Measurements from ENCODE around the gene ASTL. TPM values are rescaled to one million over a fixed set of nuclear protein-coding genes. Genes with fewer than 3 reads are reported as not detected.
A peak's percentile ranks its signal among the peaks of the same experiment; 100 is the strongest.

The ASTL gene
- total RNA-seq, 2 experiments from 2014 or later: 0.49 TPM; not detected in 1

- no peak overlapping the region for H3K4me3 ChIP-seq (ENCODE audit: low read depth, low read length, poor library complexity, severe bottlenecking)
- TF ChIP-seq EZH2phosphoT487 (IDR thresholded peaks at IDR 0.05; ENCODE audit: borderline replicate concordance, low read depth, low read length) (no peak), CTCF (conservative IDR thresholded peaks at IDR 0.05; ENCODE audit: low read length) (peak; percentile 37; the same call in 1 of the 2 replicates)
- intact Hi-C loops (cut with micrococcal nuclease; ENCODE audit: unreplicated experiment): no loop called here
- no peak overlapping the region for H3K4me2 ChIP-seq (ENCODE audit: low read length)
- DNase-seq (ENCODE audit: low spot score): peak; percentile 32
- no TSS peak for BruUV-seq (replicated peaks)
- H3K9me2 ChIP-seq (ENCODE audit: insufficient read depth, low read length): no peaks in the 10 kb centered on the region
- no peaks in the 10 kb centered on the region for H4K20me1 ChIP-seq (ENCODE audit: insufficient read depth, low read length)
- H3K4me1 ChIP-seq (ENCODE audit: insufficient read depth, low read length, poor library complexity, severe bottlenecking): no peaks in the 10 kb centered on the region
- H3K36me3 ChIP-seq (ENCODE audit: insufficient read depth, low read length): no peaks in the 10 kb centered on the region
- no peaks in the 10 kb centered on the region for H3K9me3 ChIP-seq (ENCODE audit: low read length)
- POLR2A ChIA-PET: interaction anchor here (0.6 kb wide), 1 partner anchor 94 kb away, joined by 3 read pairs; no protein-coding TSS in a partner anchor
- H3K79me2 ChIP-seq (ENCODE audit: insufficient read depth, low read depth, low read length): no peaks in the 10 kb centered on the region
- no peak overlapping the region for H3K27ac ChIP-seq (ENCODE audit: low read depth, low read length, poor library complexity, severe bottlenecking)
- H2AFZ ChIP-seq (ENCODE audit: low read length): no peak overlapping the region
- CTCF ChIA-PET (ENCODE audit: unreplicated experiment): interaction anchor here (0.6 to 0.8 kb wide), 2 partner anchors 10 to 62 kb away, joined by 3 read pairs; no protein-coding TSS in a partner anchor
Measured at GRCh38 chr2:96111823-96112500, 26.3 kb downstream of the ASTL start.

- intact Hi-C loops (cut with micrococcal nuclease; ENCODE audit: unreplicated experiment): no loop called here
- Histone ChIP-seq H3K4me1 (ENCODE audit: insufficient read depth, low read length, poor library complexity, severe bottlenecking) (no peaks in the 10 kb centered on the region), H4K20me1 (ENCODE audit: insufficient read depth, low read length) (no peaks in the 10 kb centered on the region), H3K27ac (ENCODE audit: low read depth, low read length, poor library complexity, severe bottlenecking) (no peak overlapping the region), H2AFZ (ENCODE audit: low read length) (no peak overlapping the region), H3K4me3 (ENCODE audit: low read depth, low read length, poor library complexity, severe bottlenecking) (no peak overlapping the region), H3K36me3 (ENCODE audit: insufficient read depth, low read length) (no peaks in the 10 kb centered on the region), H3K79me2 (ENCODE audit: insufficient read depth, low read depth, low read length) (no peaks in the 10 kb centered on the region), H3K9me3 (ENCODE audit: low read length) (no peaks in the 10 kb centered on the region), H3K4me2 (ENCODE audit: low read length) (no peak overlapping the region), H3K9me2 (ENCODE audit: insufficient read depth, low read length) (no peaks in the 10 kb centered on the region)
- no peak for DNase-seq (ENCODE audit: low spot score)
- no peak for TF ChIP-seq CTCF (conservative IDR thresholded peaks at IDR 0.05; ENCODE audit: low read length)
- no peak for TF ChIP-seq EZH2phosphoT487 (IDR thresholded peaks at IDR 0.05; ENCODE audit: borderline replicate concordance, low read depth, low read length)
- ChIA-PET CTCF (ENCODE audit: unreplicated experiment) (no interaction called here), POLR2A (no interaction called here)
- BruUV-seq (replicated peaks): no TSS peak
Measured at GRCh38 chr2:96111257-96111640, 27.1 kb downstream of the ASTL start.

GRCh38 chr2:96110621-96111256 is 27.6 kb downstream of the ASTL start:
- POLR2A ChIA-PET: no interaction called here
- H3K79me2 ChIP-seq (ENCODE audit: insufficient read depth, low read depth, low read length): no peaks in the 10 kb centered on the region
- no peak for DNase-seq (ENCODE audit: low spot score)
- BruUV-seq (replicated peaks): no TSS peak
- H3K9me3 ChIP-seq (ENCODE audit: low read length): no peaks in the 10 kb centered on the region
- H3K4me2 ChIP-seq (ENCODE audit: low read length): no peak overlapping the region
- H3K36me3 ChIP-seq (ENCODE audit: insufficient read depth, low read length): no peaks in the 10 kb centered on the region
- H4K20me1 ChIP-seq (ENCODE audit: insufficient read depth, low read length): no peaks in the 10 kb centered on the region
- CTCF ChIA-PET (ENCODE audit: unreplicated experiment): no interaction called here
- no peak overlapping the region for H2AFZ ChIP-seq (ENCODE audit: low read length)
- H3K9me2 ChIP-seq (ENCODE audit: insufficient read depth, low read length): no peaks in the 10 kb centered on the region
- no peak overlapping the region for H3K27ac ChIP-seq (ENCODE audit: low read depth, low read length, poor library complexity, severe bottlenecking)
- no peaks in the 10 kb centered on the region for H3K4me1 ChIP-seq (ENCODE audit: insufficient read depth, low read length, poor library complexity, severe bottlenecking)
- H3K4me3 ChIP-seq (ENCODE audit: low read depth, low read length, poor library complexity, severe bottlenecking): no peak overlapping the region
- TF ChIP-seq CTCF (conservative IDR thresholded peaks at IDR 0.05; ENCODE audit: low read length): no peak
- no peak for TF ChIP-seq EZH2phosphoT487 (IDR thresholded peaks at IDR 0.05; ENCODE audit: borderline replicate concordance, low read depth, low read length)
- intact Hi-C loops (cut with micrococcal nuclease; ENCODE audit: unreplicated experiment): no loop called here
